Sigmoid colon (tissue), 4 donors: Measurements from ENCODE around the gene DNAAF3.
"Not testable (repeated sequence)": the region's sequence is repeated elsewhere in the genome, so short reads cannot be mapped to it uniquely, and the experiment has no call there.

Source experiments
- CTCF ChIP-seq, 4 experiments: fragments of 450-650 bp in 3 of 4; fragments of 200-600 bp in 1 of 4; IDR thresholded peaks; one replicate each; pipeline ENCODE4 v1.5.1; 2016 to 2019; ENCODE audit warnings: antibody characterized with exemption in 4 of 4, mild to moderate bottlenecking in 3 of 4, moderate library complexity in 2 of 4
- EP300 ChIP-seq, 4 donors: sonication (generic); formaldehyde crosslinking; IDR thresholded peaks; one replicate each; pipeline ENCODE4 v1.6.1; 2017; ENCODE audit warnings: antibody characterized with exemption in 4 of 4
- POLR2A ChIP-seq, 2 donors: fragments of 450-650 bp; IDR thresholded peaks; one replicate each; pipeline ENCODE4 v1.6.1; 2016; ENCODE audit warnings: antibody characterized with exemption in 2 of 2, mild to moderate bottlenecking in 2 of 2, moderate library complexity in 2 of 2
- POLR2AphosphoS5 ChIP-seq, 4 donors: sonication (generic); formaldehyde crosslinking; IDR thresholded peaks; one replicate each; pipeline ENCODE4 v1.6.1; 2017; ENCODE audit warnings: antibody characterized with exemption in 4 of 4

- not testable (repeated sequence) for TF ChIP-seq POLR2AphosphoS5, CTCF, EP300, POLR2A (IDR thresholded peaks at IDR 0.05)
These were observed 10.6 kb downstream of the DNAAF3 start for GRCh38 chr19:55155784-55156183.
